BLaER1 treated with 17β-estradiol and CSF1 and Interleukin-3, amounts not matched to agents 10 nM and 100 nM (cell line): Measurements from ENCODE around the gene TRPM2.

ENCODE experiments used
- H3K27ac ChIP-seq, 11 experiments: shearing (Covaris generic); formaldehyde crosslinking; 2 replicates each; pipeline ENCODE4 v1.8.1; 2022
- H3K27me3 ChIP-seq, 11 experiments: shearing (Covaris generic); formaldehyde crosslinking; 2 replicates each; pipeline ENCODE4 v1.8.1; 2022
- H3K36me3 ChIP-seq, 11 experiments: shearing (Covaris generic); formaldehyde crosslinking; 2 replicates each; pipeline ENCODE4 v1.8.1; 2022
- H3K4me1 ChIP-seq, 10 experiments: shearing (Covaris generic); formaldehyde crosslinking; 2 replicates each; pipeline ENCODE4 v1.8.1; 2022
- H3K4me2 ChIP-seq, 11 experiments: shearing (Covaris generic); formaldehyde crosslinking; 2 replicates each; pipeline ENCODE4 v1.8.1; 2022
- H3K4me3 ChIP-seq, 10 experiments: shearing (Covaris generic); formaldehyde crosslinking; 2 replicates each; pipeline ENCODE4 v1.8.1; 2022
- H3K9ac ChIP-seq, 11 experiments: shearing (Covaris generic); formaldehyde crosslinking; 2 replicates each; pipeline ENCODE4 v1.8.1; 2022
- H3K9me3 ChIP-seq, 11 experiments: shearing (Covaris generic); formaldehyde crosslinking; replicated peaks in 1 of 11; 2 replicates each; pipeline ENCODE4 v1.8.1; 2022
- H4K20me1 ChIP-seq, 11 experiments: shearing (Covaris generic); formaldehyde crosslinking; 2 replicates each; pipeline ENCODE4 v1.8.1; 2022
- Cebpa-rat ChIP-seq, 11 experiments: shearing (Covaris generic); IDR thresholded peaks; 2 replicates each; pipeline ENCODE4 v1.8.1; 2022

Gene TRPM2

GRCh38 chr21:44440241-44441040 is 87.0 kb downstream of the TRPM2 start:
- TF ChIP-seq Cebpa-rat (IDR thresholded peaks at IDR 0.05), result no peak
- Histone ChIP-seq H3K27me3 (no peaks in the 10 kb centered on the region), H4K20me1 (peaks cover 32 to 97% (median 79%) of the 10 kb centered on the region in 11 experiments), H3K36me3 (peaks cover 81 to 94% (median 91%) of the 10 kb centered on the region in 11 experiments), H3K9me3 (peaks cover 0 to 14% (median 0%) of the 10 kb centered on the region in 11 experiments; a peak in 5 of 22 replicates), H3K4me3 (no peak overlapping the region), H3K27ac (no peak overlapping the region), H3K4me2 (no peak overlapping the region), H3K4me1 (peaks cover 0 to 64% (median 33%) of the 10 kb centered on the region in 10 experiments; a peak in 13 of 20 replicates), H3K9ac (no peak overlapping the region)

GRCh38 chr21:44441041-44441400 is 87.6 kb downstream of the TRPM2 start:
- peaks cover 0 to 14% (median 0%) of the 10 kb centered on the region in 11 experiments; a peak in 5 of 22 replicates for H3K9me3 ChIP-seq
- H3K4me3 ChIP-seq, result no peak overlapping the region
- H3K9ac ChIP-seq, result no peak overlapping the region
- peaks cover 0 to 58% (median 27%) of the 10 kb centered on the region in 10 experiments; a peak in 13 of 20 replicates for H3K4me1 ChIP-seq
- no peak overlapping the region for H3K27ac ChIP-seq
- no peaks in the 10 kb centered on the region for H3K27me3 ChIP-seq
- no peak for TF ChIP-seq Cebpa-rat (IDR thresholded peaks at IDR 0.05)
- H4K20me1 ChIP-seq, result peaks cover 26 to 97% (median 73%) of the 10 kb centered on the region in 11 experiments
- peak overlapping the region in 2 of 11 experiments; percentile 9 to 11; a peak in 1 of 22 replicates for H3K4me2 ChIP-seq
- H3K36me3 ChIP-seq, result peaks cover 75 to 88% (median 85%) of the 10 kb centered on the region in 11 experiments

- Histone ChIP-seq H3K4me1 (peaks cover 0 to 51% (median 26%) of the 10 kb centered on the region in 10 experiments; a peak in 13 of 20 replicates), H3K9ac (peak overlapping the region in 1 of 11 experiments; percentile 24; a peak in 1 of 22 replicates), H3K27me3 (no peaks in the 10 kb centered on the region), H3K27ac (peak overlapping the region in 3 of 11 experiments; percentile 11 to 41 (median 19); a peak in 1 of 22 replicates), H3K36me3 (peaks cover 68 to 81% (median 78%) of the 10 kb centered on the region in 11 experiments), H3K4me2 (peak overlapping the region in 8 of 11 experiments; percentile 9 to 77 (median 36); a peak in 12 of 22 replicates), H3K9me3 (peaks cover 0 to 14% (median 0%) of the 10 kb centered on the region in 11 experiments; a peak in 5 of 22 replicates), H4K20me1 (peaks cover 22 to 97% (median 67%) of the 10 kb centered on the region in 11 experiments), H3K4me3 (no peak overlapping the region)
- TF ChIP-seq Cebpa-rat (IDR thresholded peaks at IDR 0.05), result no peak
These were observed 88.3 kb downstream of the TRPM2 start for GRCh38 chr21:44441581-44442265.

- peaks cover 16 to 90% (median 59%) of the 10 kb centered on the region in 11 experiments; a peak in 20 of 22 replicates for H4K20me1 ChIP-seq
- H3K36me3 ChIP-seq, result peaks cover 61 to 74% (median 70%) of the 10 kb centered on the region in 11 experiments
- H3K4me1 ChIP-seq, result peaks cover 0 to 44% (median 26%) of the 10 kb centered on the region in 10 experiments; a peak in 13 of 20 replicates
- H3K9ac ChIP-seq, result peak overlapping the region in 3 of 11 experiments; percentile 13 to 29 (median 24); a peak in 3 of 22 replicates
- H3K4me2 ChIP-seq, result peak overlapping the region in 8 of 11 experiments; percentile 9 to 77 (median 36); a peak in 11 of 22 replicates
- no peaks in the 10 kb centered on the region for H3K27me3 ChIP-seq
- peaks cover 0 to 14% (median 0%) of the 10 kb centered on the region in 11 experiments; a peak in 5 of 22 replicates for H3K9me3 ChIP-seq
- no peak overlapping the region for H3K4me3 ChIP-seq
- peak overlapping the region in 3 of 11 experiments; percentile 11 to 41 (median 19); a peak in 1 of 22 replicates for H3K27ac ChIP-seq
- TF ChIP-seq Cebpa-rat (IDR thresholded peaks at IDR 0.05), result no peak
These were observed 89.1 kb downstream of the TRPM2 start for GRCh38 chr21:44442266-44443125.

- H3K27me3 ChIP-seq, result no peaks in the 10 kb centered on the region
These were observed 90.0 kb downstream of the TRPM2 start for GRCh38 chr21:44443291-44443890.

GRCh38 chr21:44443891-44444285 is 90.5 kb downstream of the TRPM2 start:
- Histone ChIP-seq H3K4me1 (peaks cover 0 to 39% (median 32%) of the 10 kb centered on the region in 10 experiments; a peak in 13 of 20 replicates), H3K36me3 (peaks cover 47 to 60% (median 56%) of the 10 kb centered on the region in 11 experiments), H3K4me3 (no peak overlapping the region), H3K27me3 (no peaks in the 10 kb centered on the region), H3K27ac (no peak overlapping the region), H4K20me1 (peaks cover 9 to 88% (median 53%) of the 10 kb centered on the region in 11 experiments; a peak in 17 of 22 replicates), H3K9ac (peak overlapping the region in 2 of 11 experiments; percentile 3 to 17; a peak in 1 of 22 replicates), H3K4me2 (peak overlapping the region in 4 of 11 experiments; percentile 54 to 77 (median 66); a peak in 8 of 22 replicates), H3K9me3 (peaks cover 0 to 14% (median 0%) of the 10 kb centered on the region in 11 experiments; a peak in 5 of 22 replicates)
- TF ChIP-seq Cebpa-rat (IDR thresholded peaks at IDR 0.05), result no peak

More at GRCh38 chr21:44443291-44443890, 90.0 kb downstream of the TRPM2 start:
- Histone ChIP-seq H3K27ac (no peak overlapping the region), H3K9ac (peak overlapping the region in 1 of 11 experiments; percentile 17; a peak in 1 of 22 replicates), H3K4me1 (peaks cover 0 to 41% (median 27%) of the 10 kb centered on the region in 10 experiments; a peak in 13 of 20 replicates), H3K36me3 (peaks cover 52 to 65% (median 61%) of the 10 kb centered on the region in 11 experiments), H3K9me3 (peaks cover 0 to 14% (median 0%) of the 10 kb centered on the region in 11 experiments; a peak in 5 of 22 replicates), H3K4me3 (no peak overlapping the region), H4K20me1 (peaks cover 9 to 88% (median 53%) of the 10 kb centered on the region in 11 experiments; a peak in 18 of 22 replicates), H3K4me2 (peak overlapping the region in 5 of 11 experiments; percentile 11 to 77 (median 65); a peak in 9 of 22 replicates)
- no peak for TF ChIP-seq Cebpa-rat (IDR thresholded peaks at IDR 0.05)

GRCh38 chr21:44444286-44444931 is 91.0 kb downstream of the TRPM2 start:
- Histone ChIP-seq H3K4me2 (peak overlapping the region in 2 of 11 experiments; percentile 65 to 77; a peak in 4 of 22 replicates), H3K27ac (no peak overlapping the region), H3K36me3 (peaks cover 42 to 54% (median 51%) of the 10 kb centered on the region in 11 experiments), H3K4me1 (peaks cover 0 to 39% (median 31%) of the 10 kb centered on the region in 10 experiments; a peak in 13 of 20 replicates), H3K27me3 (no peaks in the 10 kb centered on the region), H4K20me1 (peaks cover 9 to 88% (median 53%) of the 10 kb centered on the region in 11 experiments; a peak in 18 of 22 replicates), H3K4me3 (no peak overlapping the region), H3K9me3 (peaks cover 0 to 14% (median 0%) of the 10 kb centered on the region in 11 experiments; a peak in 5 of 22 replicates), H3K9ac (no peak overlapping the region)
- TF ChIP-seq Cebpa-rat (IDR thresholded peaks at IDR 0.05), result no peak
